GM12864 (cell line): ENCODE measurements around the gene ISLR2.

Experiments used
- DNase-seq: peaks from one replicate; pipeline ENCODE4 v3.0.0-alpha.2; 2011; ENCODE audit warnings: low read depth
- H3K4me3 ChIP-seq: 2 replicates; pipeline ENCODE4 v1.5.1; 2011; ENCODE audit warnings: mild to moderate bottlenecking, low read depth, low read length, control low read depth
- TF ChIP-seq, protein P1 (sequence below): IDR thresholded peaks from 2 replicates; pipeline ENCODE4 v1.5.1; 2011; ENCODE audit warnings: low read depth, mild to moderate bottlenecking, moderate library complexity, low read length, control low read depth, inconsistent platforms; ENCODE audit errors: missing control alignments

Gene ISLR2

DNA sequence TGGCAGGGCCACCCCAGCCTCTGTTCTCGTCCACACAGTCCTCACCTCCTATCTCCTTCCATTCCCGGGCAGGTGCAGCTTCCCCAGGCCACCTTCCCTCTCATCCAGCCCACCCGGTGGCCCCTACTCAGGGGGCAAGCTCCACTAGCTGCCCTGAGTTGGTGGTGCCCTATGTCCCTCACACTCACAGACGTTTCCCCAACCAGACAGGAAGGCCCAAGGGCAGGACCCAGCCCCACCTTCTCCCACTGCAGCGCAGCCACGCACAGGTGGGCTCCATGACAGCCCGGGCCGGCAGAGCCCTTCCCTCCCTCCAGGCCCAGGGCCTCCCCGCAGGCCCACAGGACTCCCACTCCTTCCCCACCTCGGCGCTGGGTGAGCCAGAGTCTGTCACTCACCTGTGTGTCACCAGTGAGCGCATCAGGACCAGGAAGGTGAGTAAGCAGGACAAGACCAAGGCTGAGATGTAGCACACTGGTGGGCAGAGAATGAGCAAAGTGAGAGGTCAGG is 54.3 kb downstream of the ISLR2 start:
- no peak for DNase-seq
- no peak overlapping the region for H3K4me3 ChIP-seq
- TF ChIP-seq, protein P1, sequence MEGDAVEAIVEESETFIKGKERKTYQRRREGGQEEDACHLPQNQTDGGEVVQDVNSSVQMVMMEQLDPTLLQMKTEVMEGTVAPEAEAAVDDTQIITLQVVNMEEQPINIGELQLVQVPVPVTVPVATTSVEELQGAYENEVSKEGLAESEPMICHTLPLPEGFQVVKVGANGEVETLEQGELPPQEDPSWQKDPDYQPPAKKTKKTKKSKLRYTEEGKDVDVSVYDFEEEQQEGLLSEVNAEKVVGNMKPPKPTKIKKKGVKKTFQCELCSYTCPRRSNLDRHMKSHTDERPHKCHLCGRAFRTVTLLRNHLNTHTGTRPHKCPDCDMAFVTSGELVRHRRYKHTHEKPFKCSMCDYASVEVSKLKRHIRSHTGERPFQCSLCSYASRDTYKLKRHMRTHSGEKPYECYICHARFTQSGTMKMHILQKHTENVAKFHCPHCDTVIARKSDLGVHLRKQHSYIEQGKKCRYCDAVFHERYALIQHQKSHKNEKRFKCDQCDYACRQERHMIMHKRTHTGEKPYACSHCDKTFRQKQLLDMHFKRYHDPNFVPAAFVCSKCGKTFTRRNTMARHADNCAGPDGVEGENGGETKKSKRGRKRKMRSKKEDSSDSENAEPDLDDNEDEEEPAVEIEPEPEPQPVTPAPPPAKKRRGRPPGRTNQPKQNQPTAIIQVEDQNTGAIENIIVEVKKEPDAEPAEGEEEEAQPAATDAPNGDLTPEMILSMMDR = no peak

- no peak overlapping the region for H3K4me3 ChIP-seq
- no peak for DNase-seq
- TF ChIP-seq, protein P1 = no peak
These were observed 55.4 kb downstream of the ISLR2 start for GRCh38 chr15:74185710-74186348.
